Mesenteric fat pad (tissue), 1 donor: ENCODE measurements around the gene CWC27. TPM values are rescaled to one million over a fixed set of nuclear protein-coding genes. Genes with fewer than 3 reads are reported as not detected.

Experiments used
- DNase-seq: peaks from one replicate; pipeline ENCODE4 v3.0.0-alpha.2; 2020; ENCODE audit warnings: low spot score
- long read RNA-seq: library from polyadenylated mRNA; unstranded; transcript quantifications from one replicate; pipeline ENCODE4 v2.0.0, GENCODE V29; 2020
- total RNA-seq: library from RNA; stranded (reverse); fragmentation: NEBNext Ultra II Directional; extraction: Animal tissue kit (Norgen Biotek cat#: 25700); gene quantifications from one replicate; pipeline ENCODE4 v1.2.1, GENCODE V29; 2021
- donor health status: DM: yes; HTN: yes; CAD: no.

CWC27 gene
- 20.4 TPM for total RNA-seq
- long read RNA-seq, partial matches to known transcripts, result 24 of 30 reads
- long read RNA-seq, other reads (novel, unspliced or antisense), result 5 of 30 reads

GRCh38 chr5:64768358-64769312 lies at the start of gene CWC27, which contains the start of gene SREK1IP1:
Gene CWC27, plus strand, starts transcription at chr5:64768930. Its CDS starts 217 bp downstream, at chr5:64769147.
Gene SREK1IP1, minus strand, starts transcription at chr5:64768691. Its CDS starts 174 bp downstream, at chr5:64768517.
- peak; percentile 91 for DNase-seq

GRCh38 chr5:64722588-64722987 lies 46.1 kb upstream of the CWC27 start:
- DNase-seq, result no peak

- DNase-seq, result no peak
Observed at GRCh38 chr5:64727150-64727549, 41.6 kb upstream of the CWC27 start.

- DNase-seq, result no peak
Observed at GRCh38 chr5:64742411-64742810, 26.3 kb upstream of the CWC27 start.

GRCh38 chr5:64742821-64743220 lies 25.9 kb upstream of the CWC27 start:
- DNase-seq, result no peak

- no peak for DNase-seq
Observed at GRCh38 chr5:64744914-64745313, 23.8 kb upstream of the CWC27 start.

GRCh38 chr5:64746446-64746845 lies 22.3 kb upstream of the CWC27 start:
- no peak for DNase-seq

- DNase-seq, result no peak
Observed at GRCh38 chr5:64749385-64749784, 19.3 kb upstream of the CWC27 start.

- no peak for DNase-seq
Observed at GRCh38 chr5:64754066-64754465, 14.7 kb upstream of the CWC27 start.

GRCh38 chr5:64758901-64759300 lies 9.8 kb upstream of the CWC27 start:
- DNase-seq, result no peak

GRCh38 chr5:64759960-64760660 lies 8.6 kb upstream of the CWC27 start:
- DNase-seq, result no peak

- no peak for DNase-seq
Observed at GRCh38 chr5:64763948-64764503, 4.7 kb upstream of the CWC27 start.

GRCh38 chr5:64765804-64766504 lies 2.8 kb upstream of the CWC27 start:
- no peak for DNase-seq

- no peak for DNase-seq
Observed at GRCh38 chr5:64766941-64767340, 1.8 kb upstream of the CWC27 start.

- DNase-seq, result no peak
Observed at GRCh38 chr5:64767959-64768357, 772 bp upstream of the CWC27 start.

- no peak for DNase-seq
Observed at GRCh38 chr5:64769855-64770254, 1.1 kb downstream of the CWC27 start.

GRCh38 chr5:64771736-64772135 lies 3.0 kb downstream of the CWC27 start:
- DNase-seq, result no peak

GRCh38 chr5:64773533-64773932 lies 4.8 kb downstream of the CWC27 start:
- DNase-seq, result no peak

- DNase-seq, result no peak
Observed at GRCh38 chr5:64775291-64775690, 6.6 kb downstream of the CWC27 start.

- DNase-seq, result no peak
Observed at GRCh38 chr5:64784451-64785025, 15.8 kb downstream of the CWC27 start.

- DNase-seq, result no peak
Observed at GRCh38 chr5:64786372-64786771, 17.6 kb downstream of the CWC27 start.
